IMR-90 (cell line): ENCODE data around the gene RTN1. TPM values are rescaled to one million over a fixed set of nuclear protein-coding genes. Genes with fewer than 3 reads are reported as not detected.

Experiments used
- ATAC-seq: fragments of 200-7000 bp; cut with Tn5 transposase; 2 replicates; pipeline ENCODE4 v1.9.1; 2020; ENCODE audit warnings: low read depth, mild to moderate bottlenecking, moderate library complexity
- BruUV-seq: library from RNA; stranded (reverse); fragments of 400-500 nt; replicated peaks from 2 replicates; lab custom pipeline; 2021; lab: Mats Ljungman, UMichigan
- CTCF ChIA-PET: fragments of 300-600 bp; formaldehyde crosslinking; extraction: SDS; loops from one replicate; lab custom pipeline; 2021; ENCODE audit warnings: antibody characterized with exemption; lab: Yijun Ruan, JAX
- POLR2A ChIA-PET: fragments of 300-600 bp; sonication (Branson Sonifier 250); formaldehyde crosslinking; loops from one replicate; lab custom pipeline; 2022; ENCODE audit warnings: antibody characterized with exemption; ENCODE audit not compliant: unreplicated experiment; lab: Charles Lee
- DNase-seq: peaks from one replicate; pipeline ENCODE4 v3.0.0; 2013
- H2AFZ ChIP-seq: replicated peaks from 2 replicates; pipeline ENCODE3; 2013; ENCODE audit warnings: low read length, mild to moderate bottlenecking; ENCODE audit not compliant: poor library complexity
- H2AK5ac ChIP-seq: 2 replicates; pipeline ENCODE4 v1.6.1; 2013; ENCODE audit warnings: low read depth, low read length, inconsistent platforms
- H2AK9ac ChIP-seq: replicated peaks from 2 replicates; pipeline ENCODE3; 2013; ENCODE audit warnings: mild to moderate bottlenecking, low read depth, low read length, moderate library complexity; ENCODE audit not compliant: poor library complexity
- H2BK120ac ChIP-seq: 2 replicates; pipeline ENCODE4 v1.6.1; 2013; ENCODE audit warnings: low read depth, low read length, inconsistent platforms
- H2BK15ac ChIP-seq: 3 replicates; pipeline ENCODE4 v1.6.1; 2013; ENCODE audit warnings: low read depth, low read length, inconsistent platforms
- H2BK20ac ChIP-seq: 2 replicates; pipeline ENCODE4 v1.6.1; 2013; ENCODE audit warnings: low read depth, mild to moderate bottlenecking, inconsistent platforms, low read length, moderate library complexity
- H2BK5ac ChIP-seq: 2 replicates; pipeline ENCODE4 v1.6.1; 2013; ENCODE audit warnings: mild to moderate bottlenecking, low read depth, low read length, inconsistent platforms; ENCODE audit not compliant: poor library complexity, severe bottlenecking
- H3K14ac ChIP-seq: replicated peaks from 2 replicates; pipeline ENCODE4 v1.6.1; 2013; ENCODE audit warnings: low read depth, low read length, inconsistent platforms
- H3K18ac ChIP-seq: 2 replicates; pipeline ENCODE4 v1.6.1; 2013; ENCODE audit warnings: low read depth, low read length, control low read depth
- H3K23ac ChIP-seq: 2 replicates; pipeline ENCODE4 v1.6.1; 2013; ENCODE audit warnings: low read depth, low read length, inconsistent platforms
- H3K27ac ChIP-seq: 2 replicates; pipeline ENCODE4 v1.5.1; 2013; ENCODE audit warnings: mild to moderate bottlenecking, control low read depth, low read length; ENCODE audit not compliant: insufficient read depth
- H3K27me3 ChIP-seq: 2 replicates; pipeline ENCODE4 v1.6.1; 2013; ENCODE audit warnings: low read length; ENCODE audit not compliant: control insufficient read depth, insufficient read depth
- H3K36me3 ChIP-seq: 2 replicates; pipeline ENCODE4 v1.6.1; 2013; ENCODE audit warnings: low read length, mixed read lengths; ENCODE audit not compliant: control insufficient read depth, insufficient read depth
- H3K4ac ChIP-seq: 2 replicates; pipeline ENCODE4 v1.6.1; 2013; ENCODE audit warnings: low read depth, low read length, inconsistent platforms
- H3K4me1 ChIP-seq: 2 replicates; pipeline ENCODE4 v1.6.1; 2013; ENCODE audit warnings: low read length, mixed read lengths; ENCODE audit not compliant: control insufficient read depth, insufficient read depth
- H3K4me2 ChIP-seq: 2 replicates; pipeline ENCODE4 v1.6.1; 2013; ENCODE audit warnings: low read depth, mild to moderate bottlenecking, control low read depth, low read length, moderate library complexity
- H3K4me3 ChIP-seq: 2 replicates; pipeline ENCODE4 v1.5.1; 2013; ENCODE audit warnings: low read depth, mild to moderate bottlenecking, control low read depth, low read length, moderate library complexity; ENCODE audit not compliant: insufficient read depth
- H3K56ac ChIP-seq: 2 replicates; pipeline ENCODE4 v1.6.1; 2013; ENCODE audit warnings: low read length, inconsistent platforms; ENCODE audit not compliant: insufficient read depth; ENCODE audit errors: extremely low read depth
- H3K79me1 ChIP-seq, 2 experiments: 2 replicates each; pipeline ENCODE4 v1.6.1; 2013; ENCODE audit warnings: low read length in 2 of 2, inconsistent platforms in 1 of 2, low read depth in 1 of 2
- H3K9ac ChIP-seq: 2 replicates; pipeline ENCODE4 v1.6.1; 2013; ENCODE audit warnings: low read depth, low read length, control low read depth
- H3K9me1 ChIP-seq: 2 replicates; pipeline ENCODE4 v1.6.1; 2013; ENCODE audit warnings: low read length, inconsistent platforms; ENCODE audit not compliant: insufficient read depth
- H3K9me3 ChIP-seq: 2 replicates; pipeline ENCODE4 v1.6.1; 2013; ENCODE audit warnings: low read length; ENCODE audit not compliant: control insufficient read depth, insufficient read depth
- H4K20me1 ChIP-seq: 2 replicates; pipeline ENCODE4 v1.6.1; 2013; ENCODE audit warnings: low read length, inconsistent platforms; ENCODE audit not compliant: insufficient read depth
- H4K5ac ChIP-seq: 2 replicates; pipeline ENCODE4 v1.6.1; 2013; ENCODE audit warnings: mild to moderate bottlenecking, low read depth, low read length, control low read depth
- H4K8ac ChIP-seq, 2 experiments: 2 replicates each; pipeline ENCODE4 v1.6.1; 2013; ENCODE audit warnings: low read depth in 2 of 2, low read length in 2 of 2, control low read depth in 1 of 2, inconsistent platforms in 1 of 2
- H4K91ac ChIP-seq: 2 replicates; pipeline ENCODE4 v1.6.1; 2013; ENCODE audit warnings: low read depth, low read length, inconsistent platforms; ENCODE audit not compliant: insufficient read depth
- MAFK ChIP-seq: IDR thresholded peaks from 2 replicates; pipeline ENCODE4 v1.6.1; 2012; ENCODE audit warnings: low read depth, low read length, improper control_type of control experiment
- RFX5 ChIP-seq: IDR thresholded peaks from 2 replicates; pipeline ENCODE4 v1.8.0; 2012; ENCODE audit warnings: low read depth, mild to moderate bottlenecking, low read length, moderate library complexity
- WGBS, 2 experiments: methylation state at CpG; one replicate each; pipeline versions ENCODE4 v1.1.5 to v1.1.7; 2013; ENCODE audit warnings: missing lambda C conversion rate in 2 of 2; ENCODE audit not compliant: insufficient read length in 1 of 2; ENCODE audit errors: extremely low coverage in 2 of 2; 5-methylcytosine and 5-hydroxymethylcytosine counted together
- dilution Hi-C: fragments of 300-500 bp; cut with HindIII; formaldehyde crosslinking; loops from one replicate; pipeline ENCODE4 v1.14.3; 2018; ENCODE audit warnings: low sequenced_read_pairs; ENCODE audit not compliant: unreplicated experiment
- in situ Hi-C: fragments of 300-500 bp; cut with MboI; formaldehyde crosslinking; loops from 3 replicates; pipeline ENCODE4 v1.14.3; 2019; ENCODE audit warnings: low sequenced_read_pairs, inconsistent platforms, mixed read lengths
- intact Hi-C: fragments of 100-400 bp; cut with micrococcal nuclease; formaldehyde crosslinking; loops from 2 replicates; pipeline ENCODE4 v1.10.0; 2022
- polyA plus RNA-seq, 3 experiments: library from polyadenylated mRNA; depleted of rRNA; stranded (reverse); fragments of >200 nt; gene quantifications; 2 replicates each; pipeline ENCODE4 v1.2.3, GENCODE V29; 2012; ENCODE audit warnings: low replicate concordance in 1 of 3
- total RNA-seq: library from RNA; depleted of rRNA; stranded (reverse); fragments of >200 nt; gene quantifications from 2 replicates; pipeline ENCODE4 v1.2.3, GENCODE V29; 2012

Gene RTN1
- total and polyA plus RNA-seq, 2 of the 4 experiments (the other 2 are of a cell fraction) = 0.18 to 0.46 TPM

DNA sequence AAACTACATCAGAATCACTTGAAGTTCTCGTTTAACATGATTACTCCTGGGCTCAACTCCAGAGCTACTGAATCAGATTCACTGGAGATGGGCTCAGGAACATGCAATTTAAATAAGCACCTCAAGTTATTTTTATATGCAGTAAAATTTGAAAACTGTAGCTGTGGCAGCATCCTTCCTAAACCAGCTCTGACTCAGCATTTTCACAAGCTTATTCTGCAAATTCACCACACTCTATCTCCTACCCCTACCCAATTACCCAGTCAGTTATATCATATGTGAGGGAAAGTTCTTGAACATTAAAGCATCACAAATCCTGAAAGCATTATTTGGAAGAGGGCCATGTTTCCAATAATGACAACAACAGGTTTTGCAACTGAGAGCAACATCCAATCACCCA lies 25.1 kb upstream of the RTN1 start:
- Histone ChIP-seq H4K20me1 (no peaks in the 10 kb centered on the region), H3K4me2 (no peak overlapping the region), H3K23ac (no peak overlapping the region), H3K27ac (no peak overlapping the region), H3K14ac (no peak overlapping the region), H3K9ac (no peak overlapping the region), H3K79me1 (no peaks in the 10 kb centered on the region), H4K91ac (no peak overlapping the region), H2BK5ac (no peak overlapping the region), H3K4me1 (no peaks in the 10 kb centered on the region), H2BK120ac (no peak overlapping the region), H2AK9ac (no peak overlapping the region), H3K27me3 (no peaks in the 10 kb centered on the region; the same call in 1 of the 2 replicates), H3K9me3 (no peaks in the 10 kb centered on the region), H2AK5ac (no peak overlapping the region), H3K4me3 (no peak overlapping the region), H2BK15ac (no peak overlapping the region), H3K36me3 (no peaks in the 10 kb centered on the region), H4K5ac (no peak overlapping the region), H3K9me1 (no peaks in the 10 kb centered on the region), H4K8ac (no peak overlapping the region), H3K18ac (no peak overlapping the region), H3K56ac (no peak overlapping the region), H2BK20ac (no peak overlapping the region), H3K4ac (no peak overlapping the region), H2AFZ (no peak overlapping the region)
- dilution Hi-C loops = no loop called here
- ATAC-seq (no peak), DNase-seq (no peak)
- intact Hi-C loops = no loop called here
- in situ Hi-C loops = no loop called here
- no peak for TF ChIP-seq RFX5
- peak; percentile 47 for TF ChIP-seq MAFK
- WGBS, 2 experiments = no CpG with 5 or more reads among the region's 1 CpG
- BruUV-seq = no TSS peak
- ChIA-PET CTCF (interaction anchor here (1.1 kb wide), 1 partner anchor 23 kb away, joined by 3 read pairs; no protein-coding TSS in a partner anchor), POLR2A (no interaction called here)
